K562 (cell line): Measurements from ENCODE around the gene ZNF529. TPM values are rescaled to one million over a fixed set of nuclear protein-coding genes. Genes with fewer than 3 reads are reported as not detected.

ENCODE experiments used
- ATF1 ChIP-seq, 2 experiments: fragments of 450-650 bp in 1 of 2; IDR thresholded peaks; 2 replicates each; pipeline ENCODE4 v1.6.1; 2016; ENCODE audit warnings: missing compliant biosample characterization in 1 of 2, missing genetic modification characterization in 1 of 2
- BDP1 ChIP-seq: IDR thresholded peaks from 3 replicates; pipeline ENCODE4 v1.6.1; 2011; ENCODE audit not compliant: insufficient read length, insufficient read depth
- CBX8 ChIP-seq: fragments of 200-600 bp; sonication (generic); IDR thresholded peaks from 2 replicates; pipeline ENCODE4 v1.6.1; 2012; ENCODE audit warnings: borderline replicate concordance, mixed run types, low read depth, mild to moderate bottlenecking, moderate library complexity, mixed read lengths, low read length, control low read depth, inconsistent platforms; ENCODE audit not compliant: poor library complexity, severe bottlenecking; ENCODE audit errors: extremely low read depth
- CREM ChIP-seq: IDR thresholded peaks from 2 replicates; pipeline ENCODE4 v1.6.1; 2014; ENCODE audit warnings: antibody characterized with exemption, low read depth
- E2F1 ChIP-seq: sonication (generic); formaldehyde crosslinking; IDR thresholded peaks from 2 replicates; pipeline ENCODE4 v1.8.1; 2023; ENCODE audit warnings: mild to moderate bottlenecking, missing genetic modification reagents, moderate library complexity
- EGR1 ChIP-seq: fragments of 450-650 bp; conservative IDR thresholded peaks from 2 replicates; pipeline ENCODE4 v1.6.1; 2017; ENCODE audit warnings: mild to moderate bottlenecking
- GABPA ChIP-seq: fragments of 200-800 bp; sonication (Bioruptor generic); conservative IDR thresholded peaks from 2 replicates; pipeline ENCODE4 v1.6.1; 2016; ENCODE audit warnings: low read depth, missing genetic modification characterization, missing compliant biosample characterization
- GATAD2A ChIP-seq: fragments of 450-650 bp; IDR thresholded peaks from 2 replicates; pipeline ENCODE4 v1.6.1; 2017
- KLF1 ChIP-seq: fragments of 450-650 bp; IDR thresholded peaks from 2 replicates; pipeline ENCODE4 v1.6.1; 2016; ENCODE audit warnings: missing genetic modification characterization, missing compliant biosample characterization
- NR1H2 ChIP-seq: sonication (generic); formaldehyde crosslinking; IDR thresholded peaks from 2 replicates; pipeline ENCODE4 v1.4.0; 2020; ENCODE audit warnings: mild to moderate bottlenecking, missing genetic modification reagents
- PHF20 ChIP-seq: fragments of 450-650 bp; IDR thresholded peaks from 2 replicates; pipeline ENCODE4 v1.6.1; 2018; ENCODE audit not compliant: partially characterized antibody
- POLR2AphosphoS5 ChIP-seq: IDR thresholded peaks from 2 replicates; pipeline ENCODE4 v1.6.1; 2011; ENCODE audit warnings: mild to moderate bottlenecking, low read depth, low read length, moderate library complexity; ENCODE audit not compliant: control insufficient read depth, insufficient read depth
- PTRF ChIP-seq: fragments of 450-650 bp; IDR thresholded peaks from 2 replicates; pipeline ENCODE4 v1.6.1; 2016; ENCODE audit warnings: mild to moderate bottlenecking, missing genetic modification characterization, missing compliant biosample characterization
- RFX7 ChIP-seq: fragments of 250-450 bp; sonication (Bioruptor Pico); IDR thresholded peaks from 2 replicates; pipeline ENCODE4 v1.5.1; 2021; ENCODE audit warnings: mild to moderate bottlenecking
- SMAD2 ChIP-seq: fragments of 150-350 bp; IDR thresholded peaks from 2 replicates; pipeline ENCODE4 v1.6.1; 2014; ENCODE audit warnings: low read depth, mild to moderate bottlenecking, low read length
- TCF15 ChIP-seq: fragments of 250-450 bp; sonication (Bioruptor Pico); IDR thresholded peaks from 2 replicates; pipeline ENCODE4 v1.8.0; 2022; ENCODE audit warnings: moderate library complexity, mild to moderate bottlenecking, inconsistent platforms
- TCFL5 ChIP-seq: fragments of 250-450 bp; sonication (Bioruptor Pico); conservative IDR thresholded peaks from 2 replicates; pipeline ENCODE4 v1.6.1; 2021; ENCODE audit warnings: mild to moderate bottlenecking, moderate library complexity, matching md5 sums
- THRAP3 ChIP-seq: fragments of 450-650 bp; IDR thresholded peaks from 2 replicates; pipeline ENCODE4 v1.6.1; 2016; ENCODE audit warnings: mild to moderate bottlenecking, inconsistent platforms, borderline replicate concordance
- XRCC5 ChIP-seq: fragments of 200-400 bp; formaldehyde crosslinking; IDR thresholded peaks from 2 replicates; pipeline ENCODE4 v1.6.1; 2017; ENCODE audit warnings: low read depth, mild to moderate bottlenecking, low read length
- ZC3H4 ChIP-seq: sonication (generic); formaldehyde crosslinking; IDR thresholded peaks from 2 replicates; pipeline ENCODE4 v1.9.0; 2021; ENCODE audit warnings: missing genetic modification reagents, borderline replicate concordance
- ZEB2 ChIP-seq: fragments of 450-650 bp; IDR thresholded peaks from 2 replicates; pipeline ENCODE4 v1.6.1; 2016
- ZHX1 ChIP-seq: fragments of 150-350 bp; conservative IDR thresholded peaks from 2 replicates; pipeline ENCODE4 v1.6.1; 2014; ENCODE audit warnings: low read length
- ZNF121 ChIP-seq: sonication (generic); formaldehyde crosslinking; conservative IDR thresholded peaks from 2 replicates; pipeline ENCODE4 v1.8.0; 2022; ENCODE audit warnings: missing genetic modification reagents
- ZNF24 ChIP-seq: fragments of 450-650 bp; IDR thresholded peaks from 2 replicates; pipeline ENCODE4 v1.6.1; 2016
- ZNF311 ChIP-seq: fragments of 250-450 bp; sonication (Bioruptor Pico); IDR thresholded peaks from 2 replicates; pipeline ENCODE4 v1.4.0; 2020; ENCODE audit warnings: mild to moderate bottlenecking, moderate library complexity
- ZNF707 ChIP-seq: fragments of 250-450 bp; sonication (Bioruptor Pico); conservative IDR thresholded peaks from 2 replicates; pipeline ENCODE4 v1.8.0; 2022; ENCODE audit warnings: inconsistent platforms, mild to moderate bottlenecking, moderate library complexity
- ZNF766 ChIP-seq: fragments of 200-800 bp; sonication (Bioruptor generic); conservative IDR thresholded peaks from 2 replicates; pipeline ENCODE4 v1.6.1; 2016; ENCODE audit warnings: missing genetic modification characterization, missing compliant biosample characterization
- polyA plus RNA-seq, 8 experiments: library from polyadenylated mRNA; depleted of rRNA in 4 of 8; stranded (reverse) in 5 of 8; unstranded in 3 of 8; fragments of >200 nt; fragmentation: Nextera tagmentation in 2 of 8; fragmentation: Illumina TruSeq in 1 of 8; extraction: Ambion mirVana in 2 of 8; extraction: Trizol in 1 of 8; gene quantifications; 2 replicates each; pipeline versions ENCODE4 v1.2.1 to v1.2.3, GENCODE V29; 2011 to 2014; ENCODE audit warnings: inconsistent platforms in 1 of 8, missing spikeins in 1 of 8
- total RNA-seq, 7 experiments: library from RNA; depleted of rRNA in 6 of 7; stranded (reverse); fragments of >200 nt in 6 of 7; fragmentation: Illumina TruSeq in 2 of 7; extraction: Trizol in 2 of 7; gene quantifications; 2 replicates each; pipeline versions ENCODE4 v1.2.1 to v1.2.3, GENCODE V29; 2011 to 2021; ENCODE audit warnings: low replicate concordance in 1 of 7

The ZNF529 gene
- total and polyA plus RNA-seq, 9 of the 15 experiments (the other 6 are each of a cell fraction or from before 2014, with no cell fraction given): 2.4 to 12.6 (median 6.3) TPM

- no peak for TF ChIP-seq XRCC5
- peak; percentile 86 for TF ChIP-seq ZNF766 (CRISPR knock-in tag)
- no peak for TF ChIP-seq ZNF311 (CRISPR knock-in tag)
- TF ChIP-seq KLF1 (tag): peak; percentile 74; the same call in 1 of the 2 replicates
- TF ChIP-seq ZC3H4 (CRISPR knock-in tag): no peak
- no peak for TF ChIP-seq ZHX1
- TF ChIP-seq POLR2AphosphoS5: no peak; the same call in none of the 2 replicates
- no peak for TF ChIP-seq TCF15
- no peak for TF ChIP-seq ZNF707
- peak; percentile 89 for TF ChIP-seq CREM
- no peak for TF ChIP-seq TCFL5 (CRISPR knock-in tag)
- no peak for TF ChIP-seq E2F1 (CRISPR knock-in tag)
- peak; percentile 84 for TF ChIP-seq PHF20
- TF ChIP-seq CBX8: no peak
- TF ChIP-seq PTRF: no peak
- TF ChIP-seq ZNF121 (CRISPR knock-in tag): peak; percentile 32; the same call in 1 of the 2 replicates
- no peak; the same call in 1 of the 2 replicates for TF ChIP-seq EGR1
- TF ChIP-seq BDP1: no peak
- TF ChIP-seq ATF1 (CRISPR knock-in tag; IDR thresholded peaks at IDR 0.05): no peak
- TF ChIP-seq ATF1 (tag; IDR thresholded peaks at IDR 0.05): peak; percentile 96
- no peak for TF ChIP-seq SMAD2
- TF ChIP-seq GATAD2A: no peak
- no peak for TF ChIP-seq RFX7 (CRISPR knock-in tag)
- peak; percentile 70 for TF ChIP-seq GABPA (tag)
- TF ChIP-seq NR1H2 (CRISPR knock-in tag): no peak
- peak; percentile 57; the same call in 1 of the 2 replicates for TF ChIP-seq ZEB2
- no peak for TF ChIP-seq ZNF24
- TF ChIP-seq THRAP3: no peak
These were observed 44.7 kb downstream of the ZNF529 start, which contains the start of gene ZNF260 (continued) for GRCh38 chr19:36528194-36528920.
